Measurements from ENCODE around the gene LPGAT1. TPM values are rescaled to one million over a fixed set of nuclear protein-coding genes. Genes with fewer than 3 reads are reported as not detected.
A peak's percentile ranks its signal among the peaks of the same experiment; 100 is the strongest.

LPGAT1 gene
- total RNA-seq, 1 experiment from 2014 or later = 41.7 TPM

DNA sequence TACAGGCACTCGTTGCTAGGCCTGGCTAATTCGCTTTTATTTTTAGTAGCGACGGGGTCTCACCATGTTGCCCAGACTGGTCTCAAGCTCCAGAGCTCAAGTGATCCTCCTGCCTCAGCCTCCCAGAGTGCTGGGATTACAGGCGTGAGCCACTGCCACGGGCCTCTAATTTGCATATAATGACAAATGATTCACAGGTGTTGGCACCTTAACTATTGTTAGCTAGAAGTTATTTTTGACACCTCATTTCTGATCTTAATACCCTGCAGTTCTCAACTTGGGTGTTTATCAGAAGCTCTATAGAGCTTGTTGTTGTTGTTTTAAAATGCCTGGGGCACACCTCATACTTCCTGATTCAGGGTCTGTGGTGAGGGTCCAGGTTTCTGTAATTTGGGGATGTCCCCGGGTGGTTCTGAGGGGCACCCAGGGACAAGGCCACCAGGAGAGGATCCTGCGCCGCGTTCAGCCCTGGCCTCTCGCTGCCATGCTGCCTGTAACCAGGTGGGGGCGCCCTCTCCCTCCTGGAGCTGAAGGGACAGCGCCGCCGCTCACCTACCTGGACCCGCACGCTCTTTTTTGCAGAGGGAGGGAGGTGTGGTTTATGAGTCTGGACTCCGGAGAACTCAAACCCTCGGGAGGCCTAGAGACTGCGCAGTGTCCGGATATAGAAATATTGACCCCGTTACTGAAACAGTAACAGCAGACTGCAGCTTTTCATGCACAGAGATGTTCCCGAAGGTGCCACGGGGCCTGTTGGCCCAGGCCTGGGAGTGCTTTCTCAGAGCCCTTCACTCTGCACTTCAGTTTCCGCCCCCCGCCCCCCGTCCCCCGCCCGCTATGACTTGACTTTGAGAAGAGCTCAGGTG, 132.2 kb downstream of the LPGAT1 start:
- no TSS peak for BruUV-seq (replicated peaks)
- ChIA-PET CTCF (interaction anchor here (0.6 to 1.8 kb wide), 8 partner anchors 14 to 337 kb away, joined by 3 to 10 read pairs (median 4); partner anchors contain the start of genes DTL and INTS7), POLR2A (ENCODE audit: unreplicated experiment) (no interaction called here)
- no peaks in the 10 kb centered on the region for H3K9me3 ChIP-seq (ENCODE audit: low read length)
- no peaks in the 10 kb centered on the region for H3K79me2 ChIP-seq (ENCODE audit: low read length)
- DNase-seq = peak; percentile 87
- H3K27me3 ChIP-seq (ENCODE audit: low read length) = no peaks in the 10 kb centered on the region
- intact Hi-C loops (cut with micrococcal nuclease) = loop anchor here (1.0 to 2.0 kb wide), 3 partner anchors 132 to 336 kb away; partner anchors contain the start of genes DTL, INTS7 and LPGAT1
- no peak overlapping the region for H3K9ac ChIP-seq (ENCODE audit: low read length)
- H3F3A ChIP-seq (ENCODE audit: low read length, unreplicated experiment) = no peaks in the 10 kb centered on the region
- H3K36me3 ChIP-seq (ENCODE audit: low read depth, low read length) = no peaks in the 10 kb centered on the region
- peak overlapping the region; percentile 59 for H2AFZ ChIP-seq (ENCODE audit: low read length)
- H3K9me2 ChIP-seq (replicated peaks; ENCODE audit: low read length) = no peaks in the 10 kb centered on the region
- no peak overlapping the region for H3K27ac ChIP-seq (ENCODE audit: low read length)
- no peaks in the 10 kb centered on the region for H4K20me1 ChIP-seq (ENCODE audit: low read length)
- H3K4me2 ChIP-seq (ENCODE audit: low read length) = peak overlapping the region; percentile 60
- H3K4me1 ChIP-seq (ENCODE audit: insufficient read depth, low read length) = no peaks in the 10 kb centered on the region
- H3K4me3 ChIP-seq (ENCODE audit: low read length) = peak overlapping the region; percentile 22; the same call in 1 of the 2 replicates
- peak; percentile 98 for ATAC-seq
- TF ChIP-seq, protein P1, sequence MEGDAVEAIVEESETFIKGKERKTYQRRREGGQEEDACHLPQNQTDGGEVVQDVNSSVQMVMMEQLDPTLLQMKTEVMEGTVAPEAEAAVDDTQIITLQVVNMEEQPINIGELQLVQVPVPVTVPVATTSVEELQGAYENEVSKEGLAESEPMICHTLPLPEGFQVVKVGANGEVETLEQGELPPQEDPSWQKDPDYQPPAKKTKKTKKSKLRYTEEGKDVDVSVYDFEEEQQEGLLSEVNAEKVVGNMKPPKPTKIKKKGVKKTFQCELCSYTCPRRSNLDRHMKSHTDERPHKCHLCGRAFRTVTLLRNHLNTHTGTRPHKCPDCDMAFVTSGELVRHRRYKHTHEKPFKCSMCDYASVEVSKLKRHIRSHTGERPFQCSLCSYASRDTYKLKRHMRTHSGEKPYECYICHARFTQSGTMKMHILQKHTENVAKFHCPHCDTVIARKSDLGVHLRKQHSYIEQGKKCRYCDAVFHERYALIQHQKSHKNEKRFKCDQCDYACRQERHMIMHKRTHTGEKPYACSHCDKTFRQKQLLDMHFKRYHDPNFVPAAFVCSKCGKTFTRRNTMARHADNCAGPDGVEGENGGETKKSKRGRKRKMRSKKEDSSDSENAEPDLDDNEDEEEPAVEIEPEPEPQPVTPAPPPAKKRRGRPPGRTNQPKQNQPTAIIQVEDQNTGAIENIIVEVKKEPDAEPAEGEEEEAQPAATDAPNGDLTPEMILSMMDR (conservative IDR thresholded peaks at IDR 0.05; ENCODE audit: low read depth, low read length) = peak; percentile 99
- no peak for TF ChIP-seq EZH2phosphoT487 (IDR thresholded peaks at IDR 0.05; ENCODE audit: borderline replicate concordance, low read length)

- Histone ChIP-seq H3K4me3 (ENCODE audit: low read length) (no peak overlapping the region), H3K79me2 (ENCODE audit: low read length) (no peaks in the 10 kb centered on the region), H3K27ac (ENCODE audit: low read length) (no peak overlapping the region), H3K9me3 (ENCODE audit: low read length) (no peaks in the 10 kb centered on the region), H3K27me3 (ENCODE audit: low read length) (no peaks in the 10 kb centered on the region), H3K36me3 (ENCODE audit: low read depth, low read length) (no peaks in the 10 kb centered on the region), H3K9me2 (replicated peaks; ENCODE audit: low read length) (no peaks in the 10 kb centered on the region), H2AFZ (ENCODE audit: low read length) (no peak overlapping the region), H3K9ac (ENCODE audit: low read length) (no peak overlapping the region), H4K20me1 (ENCODE audit: low read length) (no peaks in the 10 kb centered on the region), H3K4me1 (ENCODE audit: insufficient read depth, low read length) (no peaks in the 10 kb centered on the region), H3K4me2 (ENCODE audit: low read length) (no peak overlapping the region), H3F3A (ENCODE audit: low read length, unreplicated experiment) (no peaks in the 10 kb centered on the region)
- BruUV-seq (replicated peaks) = no TSS peak
- ATAC-seq (no peak), DNase-seq (no peak)
- intact Hi-C loops (cut with micrococcal nuclease) = no loop called here
- ChIA-PET CTCF (interaction anchor here (0.6 to 1.5 kb wide), 3 partner anchors 16 to 372 kb away, joined by 3 to 5 read pairs (median 3); partner anchors contain the start of genes DTL and INTS7), POLR2A (ENCODE audit: unreplicated experiment) (interaction anchor here (0.6 kb wide), 1 partner anchor 17 kb away, joined by 5 read pairs; no protein-coding TSS in a partner anchor)
- TF ChIP-seq EZH2phosphoT487 (IDR thresholded peaks at IDR 0.05; ENCODE audit: borderline replicate concordance, low read length) (no peak), EZH2 (IDR thresholded peaks at IDR 0.05; ENCODE audit: low read length, unreplicated experiment) (no peak)
- TF ChIP-seq, protein P1 (conservative IDR thresholded peaks at IDR 0.05; ENCODE audit: low read depth, low read length) = no peak
These were observed 133.2 kb downstream of the LPGAT1 start for GRCh38 chr1:211697356-211697755.

Measured in PC-3 (cell line).